ENCODE measurements around the gene TRIP12. TPM values are rescaled to one million over a fixed set of nuclear protein-coding genes. Genes with fewer than 3 reads are reported as not detected.
"Not testable (repeated sequence)": the region's sequence is repeated elsewhere in the genome, so short reads cannot be mapped to it uniquely, and the experiment has no call there.

Gene TRIP12
- total RNA-seq, 1 experiment from 2014 or later, result 115 TPM

GRCh38 chr2:229969921-229970320, 48.1 kb upstream of the TRIP12 start:
- Mint-ChIP-seq H3K9me3 (ENCODE audit: unreplicated experiment) (no peaks in the 10 kb centered on the region), H3K27me3 (ENCODE audit: insufficient read depth, unreplicated experiment) (no peaks in the 10 kb centered on the region), H3K27ac (ENCODE audit: unreplicated experiment) (no peak overlapping the region), H3K36me3 (ENCODE audit: insufficient read depth, unreplicated experiment) (no peaks in the 10 kb centered on the region), H3K4me1 (ENCODE audit: low read depth, unreplicated experiment) (no peaks in the 10 kb centered on the region), H3K4me3 (ENCODE audit: unreplicated experiment) (no peak overlapping the region)
- no peak for DNase-seq
- no peaks in the 10 kb centered on the region for H3K36me3 ChIP-seq (ENCODE audit: control insufficient read depth, insufficient read depth, low read length)
- no peaks in the 10 kb centered on the region for H3K27me3 ChIP-seq (replicated peaks; ENCODE audit: control insufficient read depth, insufficient read depth, low read length)
- ChIA-PET POLR2A (no interaction called here), CTCF (no interaction called here)
- TF ChIP-seq CTCF (IDR thresholded peaks at IDR 0.05; ENCODE audit: insufficient read depth in 1 of 2, low read depth in 1 of 2, low read length in 1 of 2, severe bottlenecking in 1 of 2, unreplicated experiment in 1 of 2), result no peak
- no TSS peak for BruUV-seq (replicated peaks)
- intact Hi-C loops (cut with micrococcal nuclease; ENCODE audit: unreplicated experiment), result no loop called here
- H3K9me3 ChIP-seq, result no peaks in the 10 kb centered on the region
- no peaks in the 10 kb centered on the region for H3K4me1 ChIP-seq
- no peak overlapping the region for H3K4me3 ChIP-seq (ENCODE audit: low read depth, low read length)

- H3K4me1 ChIP-seq; CTCF ChIA-PET; H3K27ac Mint-ChIP-seq (ENCODE audit: unreplicated experiment); intact Hi-C loops (cut with micrococcal nuclease; ENCODE audit: unreplicated experiment); H3K36me3 Mint-ChIP-seq (ENCODE audit: insufficient read depth, unreplicated experiment); H3K27me3 ChIP-seq (replicated peaks; ENCODE audit: control insufficient read depth, insufficient read depth, low read length); POLR2A ChIA-PET; H3K4me3 ChIP-seq (ENCODE audit: low read depth, low read length); H3K4me1 Mint-ChIP-seq (ENCODE audit: low read depth, unreplicated experiment); H3K27me3 Mint-ChIP-seq (ENCODE audit: insufficient read depth, unreplicated experiment); H3K9me3 ChIP-seq; H3K9me3 Mint-ChIP-seq (ENCODE audit: unreplicated experiment); H3K4me3 Mint-ChIP-seq (ENCODE audit: unreplicated experiment); DNase-seq; H3K36me3 ChIP-seq (ENCODE audit: control insufficient read depth, insufficient read depth, low read length); BruUV-seq (replicated peaks): not testable (repeated sequence)
These were observed 41.8 kb upstream of the TRIP12 start for GRCh38 chr2:229963596-229963995.

- Mint-ChIP-seq H3K36me3 (ENCODE audit: insufficient read depth, unreplicated experiment) (no peaks in the 10 kb centered on the region), H3K9me3 (ENCODE audit: unreplicated experiment) (no peaks in the 10 kb centered on the region), H3K27me3 (ENCODE audit: insufficient read depth, unreplicated experiment) (no peaks in the 10 kb centered on the region), H3K4me3 (ENCODE audit: unreplicated experiment) (no peak overlapping the region), H3K4me1 (ENCODE audit: low read depth, unreplicated experiment) (peaks cover 8% of the 10 kb centered on the region), H3K27ac (ENCODE audit: unreplicated experiment) (no peak overlapping the region)
- ChIA-PET POLR2A (no interaction called here), CTCF (no interaction called here)
- Histone ChIP-seq H3K9me3 (no peaks in the 10 kb centered on the region), H3K27me3 (replicated peaks; ENCODE audit: control insufficient read depth, insufficient read depth, low read length) (no peaks in the 10 kb centered on the region), H3K36me3 (ENCODE audit: control insufficient read depth, insufficient read depth, low read length) (no peaks in the 10 kb centered on the region), H3K4me1 (peaks cover 5% of the 10 kb centered on the region; the same call in 1 of the 2 replicates), H3K4me3 (ENCODE audit: low read depth, low read length) (no peak overlapping the region)
- TF ChIP-seq CTCF (IDR thresholded peaks at IDR 0.05; ENCODE audit: insufficient read depth in 1 of 2, low read depth in 1 of 2, low read length in 1 of 2, severe bottlenecking in 1 of 2, unreplicated experiment in 1 of 2), result no peak
- intact Hi-C loops (cut with micrococcal nuclease; ENCODE audit: unreplicated experiment), result no loop called here
- no TSS peak for BruUV-seq (replicated peaks)
- DNase-seq, result no peak
These were observed 34.7 kb upstream of the TRIP12 start for GRCh38 chr2:229956491-229956890.

GRCh38 chr2:229955663-229956062, 33.9 kb upstream of the TRIP12 start:
- TF ChIP-seq CTCF (IDR thresholded peaks at IDR 0.05; ENCODE audit: insufficient read depth in 1 of 2, low read depth in 1 of 2, low read length in 1 of 2, severe bottlenecking in 1 of 2, unreplicated experiment in 1 of 2), result no peak
- no peaks in the 10 kb centered on the region for H3K36me3 ChIP-seq (ENCODE audit: control insufficient read depth, insufficient read depth, low read length)
- peaks cover 5% of the 10 kb centered on the region; the same call in 1 of the 2 replicates for H3K4me1 ChIP-seq
- Mint-ChIP-seq H3K36me3 (ENCODE audit: insufficient read depth, unreplicated experiment) (no peaks in the 10 kb centered on the region), H3K27me3 (ENCODE audit: insufficient read depth, unreplicated experiment) (no peaks in the 10 kb centered on the region), H3K4me1 (ENCODE audit: low read depth, unreplicated experiment) (peaks cover 8% of the 10 kb centered on the region), H3K4me3 (ENCODE audit: unreplicated experiment) (no peak overlapping the region), H3K27ac (ENCODE audit: unreplicated experiment) (no peak overlapping the region), H3K9me3 (ENCODE audit: unreplicated experiment) (no peaks in the 10 kb centered on the region)
- BruUV-seq (replicated peaks), result no TSS peak
- CTCF ChIA-PET, result no interaction called here
- POLR2A ChIA-PET, result no interaction called here
- no peaks in the 10 kb centered on the region for H3K27me3 ChIP-seq (replicated peaks; ENCODE audit: control insufficient read depth, insufficient read depth, low read length)
- DNase-seq, result no peak
- no peaks in the 10 kb centered on the region for H3K9me3 ChIP-seq
- no peak overlapping the region for H3K4me3 ChIP-seq (ENCODE audit: low read depth, low read length)
- intact Hi-C loops (cut with micrococcal nuclease; ENCODE audit: unreplicated experiment), result no loop called here
